GM12878 (cell line): Measurements from ENCODE around the gene TARBP1. TPM values are rescaled to one million over a fixed set of nuclear protein-coding genes. Genes with fewer than 3 reads are reported as not detected.

ENCODE experiments used
- ATAC-seq: fragments of 200-7000 bp; cut with Tn5 transposase; 3 replicates; pipeline ENCODE4 v1.9.1; 2020; ENCODE audit warnings: mild to moderate bottlenecking, moderate library complexity
- BruUV-seq: library from RNA; stranded (reverse); fragments of 400-500 nt; replicated peaks from 2 replicates; lab custom pipeline; 2021; lab: Mats Ljungman, UMichigan
- CTCF ChIA-PET: fragments of 300-600 bp; sonication (Branson Sonifier 250); formaldehyde crosslinking; extraction: SDS; loops from one replicate; lab custom pipeline; 2021; ENCODE audit warnings: inconsistent platforms; lab: Yijun Ruan, JAX
- POLR2A ChIA-PET: fragments of 350-600 bp; formaldehyde crosslinking; extraction: SDS; loops from one replicate; lab custom pipeline; 2021; ENCODE audit warnings: inconsistent platforms; lab: Charles Lee
- RAD21 ChIA-PET: fragments of 300-600 bp; sonication (Branson Sonifier 250); formaldehyde crosslinking; loops from one replicate; lab custom pipeline; 2023; ENCODE audit warnings: antibody characterized with exemption; ENCODE audit not compliant: unreplicated experiment; lab: Charles Lee
- SMC1A ChIA-PET: fragments of 300-600 bp; sonication (Branson Sonifier 250); formaldehyde crosslinking; loops from one replicate; lab custom pipeline; 2023; ENCODE audit not compliant: unreplicated experiment, uncharacterized antibody; lab: Charles Lee
- DNase-seq: peaks from one replicate; pipeline ENCODE4 v3.0.0-alpha.2; 2011; ENCODE audit warnings: low read depth, low spot score
- FAIRE-seq: peaks from 3 replicates; lab custom pipeline; 2011; peaks lifted over from hg19 to GRCh38; lab: Jason Lieb, UNC
- H2AFZ ChIP-seq: 2 replicates; pipeline ENCODE4 v1.6.0; 2011; ENCODE audit warnings: low read depth, low read length, control low read depth; ENCODE audit not compliant: control insufficient read depth
- H3K27ac ChIP-seq: 2 replicates; pipeline ENCODE4 v1.5.1; 2011; ENCODE audit warnings: control low read depth; ENCODE audit not compliant: control insufficient read depth, insufficient read depth
- H3K27me3 ChIP-seq, 2 experiments: replicated peaks in 1 of 2; 2 replicates each; pipeline versions ENCODE4 v1.6.0 to v1.6.1; 2011; ENCODE audit warnings: low read length in 1 of 2; ENCODE audit not compliant: control insufficient read depth in 2 of 2, insufficient read depth in 2 of 2
- H3K36me3 ChIP-seq, 2 experiments: 2 replicates each; pipeline ENCODE4 v1.5.1; 2011; ENCODE audit warnings: low read length in 1 of 2; ENCODE audit not compliant: control insufficient read depth in 2 of 2, insufficient read depth in 2 of 2
- H3K4me1 ChIP-seq: 2 replicates; pipeline ENCODE4 v1.6.1; 2011; ENCODE audit warnings: mild to moderate bottlenecking, low read length, moderate library complexity, mixed read lengths; ENCODE audit not compliant: control insufficient read depth, insufficient read depth
- H3K4me2 ChIP-seq: 2 replicates; pipeline ENCODE4 v1.6.0; 2011; ENCODE audit warnings: control low read depth; ENCODE audit not compliant: control insufficient read depth, insufficient read depth
- H3K4me3 ChIP-seq: fragments of 200-600 bp; sonication (generic); 2 replicates; pipeline ENCODE4 v1.5.1; 2016
- H3K79me2 ChIP-seq: 2 replicates; pipeline ENCODE4 v1.6.0; 2011; ENCODE audit warnings: low read length; ENCODE audit not compliant: control insufficient read depth, insufficient read depth
- H3K9ac ChIP-seq: 2 replicates; pipeline ENCODE4 v1.8.0; 2011; ENCODE audit warnings: low read length, control low read depth, mixed read lengths; ENCODE audit not compliant: control insufficient read depth, insufficient read depth
- H3K9me3 ChIP-seq: replicated peaks from 3 replicates; pipeline ENCODE4 v1.5.1; 2011; ENCODE audit warnings: mild to moderate bottlenecking, low read length; ENCODE audit not compliant: control insufficient read depth, insufficient read depth
- H4K20me1 ChIP-seq: 2 replicates; pipeline ENCODE4 v1.6.0; 2011; ENCODE audit not compliant: control insufficient read depth, insufficient read depth
- ATF3 ChIP-seq: IDR thresholded peaks from 2 replicates; pipeline ENCODE4 v1.6.1; 2011; ENCODE audit warnings: low read depth, mild to moderate bottlenecking, low read length, moderate library complexity, borderline replicate concordance; ENCODE audit errors: extremely low read depth
- E2F8 ChIP-seq: fragments of 450-650 bp; IDR thresholded peaks from 2 replicates; pipeline ENCODE4 v1.6.1; 2018; ENCODE audit warnings: mild to moderate bottlenecking, low read depth, moderate library complexity; ENCODE audit not compliant: partially characterized antibody
- MXI1 ChIP-seq: fragments of 150-350 bp; IDR thresholded peaks from 2 replicates; pipeline ENCODE4 v1.6.1; 2011; ENCODE audit warnings: low read depth, mild to moderate bottlenecking, inconsistent platforms, low read length, improper control_type of control experiment
- NFYB ChIP-seq: IDR thresholded peaks from 2 replicates; pipeline ENCODE4 v1.6.1; 2011; ENCODE audit warnings: low read depth, mild to moderate bottlenecking, low read length, improper control_type of control experiment, moderate library complexity; ENCODE audit not compliant: insufficient read depth
- PAX5 ChIP-seq: IDR thresholded peaks from 2 replicates; pipeline ENCODE4 v1.6.1; 2011; ENCODE audit warnings: low read depth, low read length, borderline replicate concordance
- RBBP5 ChIP-seq: fragments of 200-600 bp; sonication (generic); conservative IDR thresholded peaks from 2 replicates; pipeline ENCODE4 v1.6.1; 2016
- RFX5 ChIP-seq: IDR thresholded peaks from 2 replicates; pipeline ENCODE4 v1.6.1; 2011; ENCODE audit warnings: low read depth, low read length, improper control_type of control experiment
- RUNX3 ChIP-seq: IDR thresholded peaks from 2 replicates; pipeline ENCODE4 v1.6.1; 2012; ENCODE audit warnings: low read length, inconsistent platforms
- SP1 ChIP-seq: IDR thresholded peaks from one replicate; pipeline ENCODE4 v1.6.1; 2011; ENCODE audit warnings: low read depth, low read length
- TCF3 ChIP-seq: IDR thresholded peaks from 2 replicates; pipeline ENCODE4 v1.6.1; 2012; ENCODE audit warnings: low read depth, mild to moderate bottlenecking, low read length, borderline replicate concordance; ENCODE audit not compliant: insufficient read depth
- ZNF274 ChIP-seq: IDR thresholded peaks from one replicate; pipeline ENCODE4 v1.8.0; 2011; ENCODE audit not compliant: insufficient read length, insufficient read depth
- WGBS: methylation state at CpG from one replicate; pipeline ENCODE4 v1.1.6; 2016; ENCODE audit warnings: low lambda C conversion rate; ENCODE audit not compliant: insufficient replicate concordance, insufficient coverage; ENCODE audit errors: missing lambda C conversion rate; 5-methylcytosine and 5-hydroxymethylcytosine counted together
- in situ Hi-C: fragments of 300-500 bp; cut with MboI; formaldehyde crosslinking; loops from 9 replicates; pipeline ENCODE4 v1.14.3; 2018; ENCODE audit warnings: mixed read lengths
- intact Hi-C: fragments of 100-400 bp; cut with micrococcal nuclease; formaldehyde crosslinking; loops from one replicate; pipeline ENCODE4 v1.14.2; 2022; ENCODE audit not compliant: unreplicated experiment
- polyA plus RNA-seq, 11 experiments: library from polyadenylated mRNA; depleted of rRNA in 4 of 11; unstranded in 6 of 11; stranded (reverse) in 5 of 11; fragments of >200 nt; fragmentation: Nextera tagmentation in 4 of 11; fragmentation: Illumina TruSeq in 1 of 11; extraction: Ambion mirVana in 4 of 11; extraction: Trizol in 1 of 11; gene quantifications; 1 replicate in 1 of 11; 2 replicates in 10 of 11; pipeline versions ENCODE4 v1.2.1 to v1.2.3, GENCODE V29; 2011 to 2016; ENCODE audit warnings: inconsistent platforms in 2 of 11, missing spikeins in 2 of 11, low read depth in 1 of 11
- total RNA-seq, 4 experiments: library from RNA; depleted of rRNA in 3 of 4; stranded (reverse); fragments of >200 nt in 3 of 4; fragmentation: Illumina TruSeq in 1 of 4; extraction: Trizol in 1 of 4; gene quantifications; 2 replicates each; pipeline versions ENCODE4 v1.2.1 to v1.2.3, GENCODE V29; 2013 to 2021

TARBP1 gene
- total and polyA plus RNA-seq, 10 of the 15 experiments (the other 5 are each of a cell fraction or from before 2014, with no cell fraction given) = 10.8 to 94.4 (median 35.3) TPM

- ChIA-PET RAD21 (interaction anchor here (0.7 to 1.4 kb wide), 4 partner anchors 12 to 600 kb away, joined by 3 to 4 read pairs (median 3); no protein-coding TSS in a partner anchor), CTCF (interaction anchor here (1.1 to 1.5 kb wide), 2 partner anchors 11 to 621 kb away, joined by 3 to 4 read pairs; no protein-coding TSS in a partner anchor), POLR2A (interaction anchor here (0.9 kb wide), 1 partner anchor 128 kb away, joined by 3 read pairs; no protein-coding TSS in a partner anchor), SMC1A (interaction anchor here (0.7 to 2.2 kb wide), 5 partner anchors 10 to 933 kb away, joined by 3 to 5 read pairs (median 3); no protein-coding TSS in a partner anchor)
- no peak for ATAC-seq
- DNase-seq = no peak
- Histone ChIP-seq H3K79me2 (no peaks in the 10 kb centered on the region), H3K4me1 (peaks cover 36% of the 10 kb centered on the region), H3K27me3 (no peaks in the 10 kb centered on the region), H3K9ac (no peak overlapping the region), H4K20me1 (no peaks in the 10 kb centered on the region), H3K4me2 (no peak overlapping the region), H3K36me3 (no peaks in the 10 kb centered on the region), H3K27ac (no peak overlapping the region), H3K4me3 (no peak overlapping the region), H2AFZ (no peak overlapping the region), H3K9me3 (no peaks in the 10 kb centered on the region)
- intact Hi-C loops = no loop called here
- TF ChIP-seq ATF3 = no peak
- FAIRE-seq = no peak
- in situ Hi-C loops = no loop called here
- WGBS = 2% methylated on average over 3 of the region's 3 CpGs
- BruUV-seq = no TSS peak
Measured at GRCh38 chr1:234484218-234484617, 5.2 kb upstream of the TARBP1 start.

GRCh38 chr1:234481771-234482170 lies 2.8 kb upstream of the TARBP1 start:
- no peaks in the 10 kb centered on the region for H3K9me3 ChIP-seq
- in situ Hi-C loops = no loop called here
- CTCF ChIA-PET = no interaction called here
- no peak for TF ChIP-seq RBBP5
- no peak for TF ChIP-seq MXI1
- TF ChIP-seq NFYB = no peak
- TF ChIP-seq RUNX3 = no peak
- TF ChIP-seq PAX5 = no peak
- no peak for TF ChIP-seq SP1
- no peak for TF ChIP-seq ZNF274
- no peak for TF ChIP-seq RFX5
- no peak for TF ChIP-seq TCF3
- no peak for TF ChIP-seq E2F8

More at GRCh38 chr1:234481771-234482170, 2.8 kb upstream of the TARBP1 start:
- no TSS peak for BruUV-seq
- DNase-seq (no peak), FAIRE-seq (no peak), ATAC-seq (no peak)
- Histone ChIP-seq H4K20me1 (no peaks in the 10 kb centered on the region), H3K27ac (no peak overlapping the region), H3K36me3 (no peaks in the 10 kb centered on the region), H3K4me3 (no peak overlapping the region), H3K9ac (no peak overlapping the region), H3K79me2 (peaks cover 12% of the 10 kb centered on the region), H3K4me2 (no peak overlapping the region), H2AFZ (no peak overlapping the region), H3K27me3 (no peaks in the 10 kb centered on the region), H3K4me1 (peaks cover 18% of the 10 kb centered on the region)
- WGBS = 93% methylated on average over 5 of the region's 5 CpGs
- RAD21 ChIA-PET = interaction anchor here (1.5 kb wide), 1 partner anchor 14 kb away, joined by 4 read pairs; no protein-coding TSS in a partner anchor
- SMC1A ChIA-PET = interaction anchor here (1.3 kb wide), 1 partner anchor 13 kb away, joined by 4 read pairs; no protein-coding TSS in a partner anchor
- intact Hi-C loops = no loop called here
- POLR2A ChIA-PET = no interaction called here
